DMS 273 treated with DMSO at 0.1 percent for 48 hours (cell line): ENCODE results near the gene CNNM4.
"Not testable (repeated sequence)": the region's sequence is repeated elsewhere in the genome, so short reads cannot be mapped to it uniquely, and the experiment has no call there.

Source experiments
- DNase-seq: peaks from one replicate; lab custom pipeline; 2025; lab: John Stamatoyannopoulos, UW

CNNM4 gene

DNA sequence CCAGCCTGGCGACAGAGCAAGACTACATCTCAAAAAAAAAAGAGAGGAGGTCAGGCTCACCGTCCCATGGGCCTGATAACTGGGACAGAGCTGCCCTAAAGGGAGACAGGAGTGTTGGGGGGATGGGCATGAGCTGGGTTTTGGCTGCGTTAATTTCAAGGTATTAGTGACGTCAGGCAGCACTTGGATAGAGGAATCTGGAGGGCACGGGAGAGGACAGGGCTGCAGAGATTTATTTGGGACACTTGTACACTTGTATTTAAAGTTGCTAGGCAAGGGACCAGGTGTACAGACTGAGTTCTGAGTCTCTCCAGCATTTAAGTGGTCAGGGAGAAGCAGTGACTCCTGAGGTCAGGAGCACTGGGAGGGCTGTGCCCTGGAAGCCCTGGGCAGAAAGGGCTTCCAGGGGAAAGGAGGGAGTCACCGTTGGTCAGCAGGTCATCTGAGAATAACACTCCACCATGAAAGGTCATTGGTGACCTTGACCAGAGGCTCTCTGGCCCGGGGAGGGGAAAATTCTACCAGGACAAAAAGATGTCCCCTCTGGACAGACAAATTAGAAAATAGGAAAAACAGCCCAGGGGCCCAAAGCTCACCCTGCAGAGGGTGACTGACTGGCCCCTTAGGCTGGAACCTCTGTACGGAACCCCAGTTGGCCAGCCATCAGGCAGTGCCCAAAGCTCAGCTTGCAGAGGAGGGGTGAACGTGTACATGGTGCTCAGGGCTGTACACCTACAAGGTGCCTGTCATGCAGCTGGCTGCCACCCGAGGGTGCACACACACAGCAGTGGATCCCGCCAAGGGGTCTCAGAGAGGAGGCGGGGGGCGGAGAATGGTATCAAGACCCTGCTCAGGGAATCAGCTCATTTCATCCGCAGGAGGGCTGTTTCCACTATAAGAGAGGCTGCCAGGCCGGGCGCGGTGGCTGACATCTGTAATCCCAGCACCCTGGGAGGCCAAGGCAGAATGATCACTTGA lies 32.4 kb downstream of the CNNM4 start:
- no peak for DNase-seq

- DNase-seq = no peak
Observed at GRCh38 chr2:96795076-96795475, 34.4 kb downstream of the CNNM4 start.

GRCh38 chr2:96796497-96796896 lies 35.8 kb downstream of the CNNM4 start:
- not testable (repeated sequence) for DNase-seq

GRCh38 chr2:96797066-96797625 lies 36.4 kb downstream of the CNNM4 start:
- DNase-seq = no peak

DNA sequence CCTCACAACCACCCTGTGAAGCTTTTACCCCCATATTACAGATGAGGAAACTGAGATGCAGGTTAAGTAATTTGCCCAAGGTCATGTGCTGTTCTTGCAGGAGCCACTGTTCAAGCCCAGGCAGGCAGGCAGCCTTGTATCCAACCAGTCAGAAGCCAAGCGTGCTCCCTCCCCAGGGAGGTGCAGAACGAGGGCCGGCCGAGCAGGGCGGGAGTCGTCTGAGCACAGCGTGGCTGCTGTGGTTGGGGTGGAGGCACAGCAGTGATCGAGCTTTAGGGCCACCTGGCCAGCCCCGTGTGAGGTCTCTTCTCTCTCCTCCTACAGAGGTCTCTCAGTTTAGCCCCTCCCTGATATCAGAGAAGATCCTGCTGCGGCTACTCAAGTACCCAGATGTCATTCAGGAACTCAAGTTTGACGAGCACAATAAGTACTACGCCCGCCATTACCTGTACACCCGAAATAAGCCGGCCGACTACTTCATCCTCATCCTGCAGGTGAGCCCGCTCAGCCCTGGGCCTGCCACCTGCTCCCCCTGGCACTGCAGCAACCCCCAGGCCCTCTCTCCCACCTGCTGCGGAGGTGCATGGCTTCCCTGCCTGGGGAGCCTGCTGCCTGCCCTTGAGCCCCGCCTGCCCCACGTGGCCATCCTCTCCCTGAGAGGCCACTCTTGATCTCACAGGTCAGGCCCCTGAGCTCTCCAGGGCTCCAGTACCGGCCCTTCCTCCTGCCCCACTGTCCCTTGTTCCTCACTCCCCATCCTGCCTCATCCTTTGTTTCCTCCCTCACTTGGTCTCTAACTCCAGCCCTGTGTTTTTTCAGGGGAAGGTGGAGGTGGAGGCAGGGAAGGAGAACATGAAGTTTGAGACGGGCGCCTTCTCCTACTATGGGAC lies 38.3 kb downstream of the CNNM4 start:
- no peak for DNase-seq

DNA sequence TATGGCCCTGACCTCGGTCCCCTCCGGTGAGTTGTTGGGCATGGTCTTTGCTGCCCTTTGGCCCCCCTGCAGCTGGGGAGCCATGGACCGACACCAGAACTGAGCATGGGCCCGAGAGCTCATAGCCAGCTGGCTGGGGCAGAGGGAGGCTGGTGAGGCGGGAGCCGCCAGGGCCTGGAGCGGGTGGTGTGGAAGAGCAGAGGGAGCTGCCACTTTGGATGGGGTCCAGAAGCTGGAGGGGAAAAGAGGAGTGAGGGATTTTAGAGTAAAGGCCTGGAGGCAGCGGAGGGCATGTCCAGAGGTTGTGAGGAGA lies 38.9 kb downstream of the CNNM4 start:
- peak; percentile 6 for DNase-seq

DNA sequence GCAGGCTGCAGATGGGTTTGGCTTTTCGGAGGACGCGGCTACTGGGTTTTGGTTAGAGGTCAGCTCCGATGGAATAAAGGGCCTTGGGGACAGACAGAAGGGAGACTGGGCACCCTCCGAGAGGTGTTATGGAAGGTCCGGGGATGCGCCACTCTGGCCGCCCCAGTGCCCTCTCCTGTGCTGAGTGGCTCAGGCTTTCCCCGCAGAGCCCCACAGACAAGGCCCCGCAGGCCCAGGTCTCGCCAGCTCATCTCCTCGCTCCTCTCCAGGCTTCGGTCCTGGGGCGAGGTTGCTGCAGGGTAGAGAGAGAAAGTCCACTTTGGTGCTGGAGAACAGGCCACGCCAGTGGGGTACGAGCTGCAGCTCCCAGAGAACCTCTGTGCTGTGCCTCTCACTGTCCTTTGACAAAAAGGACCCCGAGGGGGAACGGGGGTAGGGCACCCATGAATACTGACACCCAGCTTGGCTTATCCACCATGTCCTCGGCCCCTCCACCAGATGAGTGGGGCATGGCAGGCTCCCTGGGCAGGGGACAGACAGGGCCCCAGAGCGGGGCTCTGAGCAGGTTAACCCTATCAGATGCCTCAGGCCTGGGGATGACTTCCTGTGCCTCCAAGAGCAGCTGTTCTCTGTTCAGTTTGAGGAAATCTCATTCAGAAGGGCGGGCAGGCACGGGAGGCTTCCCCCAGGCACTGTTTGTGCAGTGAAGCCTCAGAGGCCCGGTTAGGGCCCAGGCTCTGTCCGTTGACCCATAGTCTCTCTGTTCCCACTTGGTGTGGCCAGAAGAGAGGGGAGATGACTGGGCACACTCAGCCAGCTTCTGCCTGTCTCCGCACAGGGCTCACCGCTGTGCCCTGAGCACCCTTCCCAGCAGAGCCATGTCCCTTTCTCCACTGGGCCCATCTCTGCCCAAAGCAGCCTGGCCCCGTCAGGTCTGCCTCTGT lies 39.6 kb downstream of the CNNM4 start:
- no peak for DNase-seq

GRCh38 chr2:96801005-96801785 lies 40.5 kb downstream of the CNNM4 start:
- no peak for DNase-seq

DNA sequence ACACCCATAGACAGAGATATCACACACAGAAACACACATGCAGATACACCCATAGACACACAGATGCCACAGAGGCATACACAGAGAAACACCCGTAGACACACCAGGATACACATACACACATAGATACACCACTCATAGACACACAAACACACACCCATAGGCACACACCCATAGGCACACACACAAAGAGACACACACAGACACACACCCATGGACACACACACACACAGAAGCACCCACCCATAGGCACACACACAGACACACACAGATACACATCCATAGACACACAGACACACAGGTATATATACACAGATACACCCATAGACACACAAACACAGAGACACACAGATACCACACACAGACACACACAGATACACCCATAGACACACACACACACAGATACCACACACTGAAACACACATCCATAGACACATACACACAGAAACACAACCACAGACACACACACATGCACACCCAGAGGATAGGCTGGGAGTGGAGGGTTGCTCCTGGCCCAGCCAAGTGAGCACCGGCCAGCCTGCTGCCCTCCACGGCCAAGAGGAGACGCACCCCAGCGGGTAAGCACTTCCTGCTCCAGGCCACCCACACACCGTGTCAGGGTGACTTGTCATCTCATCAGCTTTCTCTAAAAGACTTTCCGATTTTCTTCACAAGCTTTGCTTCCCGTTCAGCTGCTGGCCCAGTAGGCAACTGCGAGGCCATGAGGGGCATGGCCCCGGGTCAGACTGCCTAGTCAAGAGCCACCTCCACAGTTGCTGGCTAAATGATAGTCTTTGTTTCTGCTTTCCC lies 41.3 kb downstream of the CNNM4 start:
- DNase-seq = no peak

- DNase-seq = no peak
Observed at GRCh38 chr2:96802721-96803120, 42.0 kb downstream of the CNNM4 start.

DNA sequence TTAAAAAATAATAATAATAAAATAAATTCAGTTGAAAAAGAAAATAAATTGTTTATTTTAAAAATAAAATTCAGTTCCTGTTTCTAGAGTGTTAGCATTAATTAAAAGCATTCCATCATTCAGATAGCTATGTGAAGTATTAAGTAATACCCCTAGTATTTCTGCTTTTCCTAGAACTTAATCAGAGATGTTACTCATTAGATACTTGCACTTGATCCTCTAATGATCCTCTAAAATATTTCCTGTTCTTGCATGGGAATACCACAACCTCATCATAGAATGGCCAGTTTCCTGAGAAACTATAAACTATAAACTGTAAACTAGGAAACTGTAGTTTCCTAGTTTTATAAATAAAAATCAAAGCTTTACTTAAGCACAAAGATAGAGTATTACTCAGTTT lies 44.3 kb downstream of the CNNM4 start:
- no peak for DNase-seq

DNA sequence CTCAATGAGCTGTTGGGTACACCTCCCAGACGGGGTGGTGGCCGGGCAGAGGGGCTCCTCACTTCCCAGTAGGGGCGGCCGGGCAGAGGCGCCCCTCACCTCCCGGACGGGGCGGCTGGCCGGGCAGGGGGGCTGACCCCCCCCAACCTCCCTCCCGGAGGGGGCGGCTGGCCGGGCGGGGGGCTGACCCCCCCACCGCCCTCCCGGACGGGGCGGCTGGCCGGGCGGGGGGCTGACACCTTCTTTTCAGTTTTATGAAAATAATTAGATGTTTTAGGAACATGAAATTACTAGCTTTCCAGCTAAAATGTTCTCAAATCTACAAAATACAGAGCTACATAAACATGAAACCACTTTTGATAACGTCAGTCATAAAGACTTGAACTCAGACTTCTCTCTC lies 45.2 kb downstream of the CNNM4 start:
- DNase-seq = not testable (repeated sequence)

GRCh38 chr2:96806468-96807126 lies 45.9 kb downstream of the CNNM4 start:
- DNase-seq = no peak

- DNase-seq = no peak
Observed at GRCh38 chr2:96807127-96807471, 46.4 kb downstream of the CNNM4 start.

DNA sequence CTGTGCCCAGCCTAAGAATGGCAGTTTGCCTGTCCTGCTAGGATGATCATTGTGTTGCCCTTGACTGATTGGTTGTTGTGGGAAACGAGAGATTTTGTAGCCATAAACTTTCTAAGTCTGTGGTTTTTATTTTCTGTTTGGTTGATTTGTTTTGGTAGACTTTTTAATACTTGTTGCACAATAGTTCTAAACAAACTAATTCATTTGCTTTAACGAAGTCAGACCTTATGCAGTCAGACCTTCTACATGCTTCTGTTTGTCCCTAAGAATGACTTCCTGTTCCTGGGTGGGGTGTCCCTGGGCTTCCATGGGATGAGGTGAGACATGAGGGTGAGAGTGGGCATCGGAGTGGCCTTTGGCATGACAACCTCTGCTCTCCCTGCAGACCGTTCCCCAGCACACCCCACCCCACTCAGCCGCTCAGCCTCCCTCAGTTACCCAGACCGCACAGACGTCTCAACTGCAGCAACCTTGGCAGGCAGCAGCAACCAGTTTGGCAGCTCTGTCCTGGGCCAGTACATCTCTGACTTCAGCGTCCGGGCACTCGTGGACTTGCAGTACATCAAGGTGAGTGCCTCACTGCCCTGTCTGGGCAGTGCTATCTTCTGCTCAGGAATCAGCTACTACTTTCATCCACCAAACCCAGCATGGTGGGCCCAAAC lies 47.6 kb downstream of the CNNM4 start:
- no peak for DNase-seq

GRCh38 chr2:96809216-96809882 lies 48.6 kb downstream of the CNNM4 start:
- DNase-seq = no peak

DNA sequence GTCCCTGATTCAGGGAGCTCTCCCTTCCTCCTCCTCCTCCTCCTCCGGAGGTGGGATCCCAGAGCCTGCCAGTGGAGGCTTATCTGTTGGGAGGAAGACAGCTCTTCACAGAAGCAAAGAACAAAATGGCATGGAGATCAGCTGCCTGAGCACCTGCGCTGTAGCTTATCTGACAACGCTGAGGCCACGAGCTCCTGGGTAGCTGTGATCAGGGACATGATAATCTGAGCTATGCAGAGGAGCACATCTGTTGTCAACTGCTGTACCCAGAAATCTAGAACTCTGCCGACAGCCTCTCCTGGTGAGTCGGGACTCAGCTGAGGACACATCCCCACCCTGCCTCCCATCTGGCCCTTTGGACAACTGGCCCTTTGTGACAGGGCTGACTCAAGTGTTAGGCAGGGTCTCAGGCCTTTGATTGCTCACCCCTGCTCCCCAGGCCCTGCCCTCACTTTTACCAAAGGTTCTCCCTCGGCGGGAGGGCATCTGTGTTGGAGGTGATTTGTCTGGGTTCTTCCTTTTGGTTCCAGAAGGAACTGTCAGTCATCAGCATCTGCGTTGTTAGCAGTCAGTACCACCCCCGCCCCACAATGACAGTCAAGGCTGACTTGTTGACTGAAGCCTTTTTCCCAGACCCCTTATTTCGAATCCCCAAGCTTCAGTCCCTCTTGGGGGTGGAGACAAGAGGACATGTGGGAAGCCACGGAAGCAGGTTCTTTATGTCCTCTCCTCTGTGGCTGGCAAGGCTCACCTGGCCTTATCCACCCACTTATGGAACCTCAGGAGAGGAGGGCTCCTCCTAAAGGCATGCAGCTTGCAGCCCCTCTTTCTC lies 49.5 kb downstream of the CNNM4 start:
- no peak for DNase-seq
